Measurements from ENCODE around the gene SEMA3C.

The SEMA3C gene

GRCh38 chr7:80829527-80829926, 89.3 kb downstream of the SEMA3C start:
- no peak overlapping the region for H2AFZ ChIP-seq (ENCODE audit: low read length)
- H2AK5ac ChIP-seq (ENCODE audit: low read depth, low read length): no peak overlapping the region
- H3K79me1 ChIP-seq (ENCODE audit: low read depth, low read length): no peaks in the 10 kb centered on the region
- H2BK12ac ChIP-seq (ENCODE audit: low read length): no peak overlapping the region
- no peak for DNase-seq (ENCODE audit: low spot score)
- no peak overlapping the region for H3K23ac ChIP-seq (ENCODE audit: low read depth, low read length, poor library complexity)
- H3K27ac ChIP-seq (replicated peaks; ENCODE audit: low read length): no peak overlapping the region
- H3K4me2 ChIP-seq (ENCODE audit: insufficient read depth, low read length, poor library complexity, severe bottlenecking): no peak overlapping the region
- no peaks in the 10 kb centered on the region for H3K36me3 ChIP-seq (replicated peaks in 1 of 2; ENCODE audit: control insufficient read depth in 2 of 2, insufficient read depth in 2 of 2, low read length in 2 of 2)
- no peak overlapping the region for H3K14ac ChIP-seq (ENCODE audit: low read length)
- no peak overlapping the region for H4K91ac ChIP-seq (ENCODE audit: low read depth, low read length, poor library complexity)
- H2BK5ac ChIP-seq (ENCODE audit: low read length): no peak overlapping the region
- peaks cover 0 to 22% of the 10 kb centered on the region in 2 donors for H3K4me1 ChIP-seq (ENCODE audit: control insufficient read depth in 2 of 2, insufficient read depth in 1 of 2, low read depth in 1 of 2, low read length in 2 of 2)
- no peak overlapping the region for H4K8ac ChIP-seq (ENCODE audit: low read depth, low read length)
- H3K18ac ChIP-seq (ENCODE audit: low read length): no peak overlapping the region
- no peaks in the 10 kb centered on the region for H3K9me3 ChIP-seq (replicated peaks in 1 of 2; ENCODE audit: control insufficient read depth in 2 of 2, insufficient read depth in 1 of 2, low read depth in 1 of 2, low read length in 2 of 2)
- H2BK120ac ChIP-seq (ENCODE audit: low read depth, low read length): no peak overlapping the region
- no peak overlapping the region for H3K4ac ChIP-seq (ENCODE audit: low read length)
- no peaks in the 10 kb centered on the region for H3K27me3 ChIP-seq (ENCODE audit: control insufficient read depth in 3 of 3, insufficient read depth in 3 of 3, low read depth in 1 of 3, low read length in 3 of 3)
- H3K4me3 ChIP-seq (ENCODE audit: low read length in 2 of 2): no peak overlapping the region
- no peak overlapping the region for H2BK15ac ChIP-seq (ENCODE audit: low read length)
- no CpG with 5 or more reads among the region's 3 CpGs for WGBS, 2 donors (ENCODE audit: extremely low coverage in 2 of 2, insufficient read length in 2 of 2, insufficient replicate concordance in 1 of 2)
- no peak overlapping the region for H3K9ac ChIP-seq (ENCODE audit: low read depth, low read length, poor library complexity)

- no peak overlapping the region for H2BK12ac ChIP-seq (ENCODE audit: low read length)
- no peaks in the 10 kb centered on the region for H3K36me3 ChIP-seq (replicated peaks in 1 of 2; ENCODE audit: control insufficient read depth in 2 of 2, insufficient read depth in 2 of 2, low read length in 2 of 2)
- no peak overlapping the region for H2AFZ ChIP-seq (ENCODE audit: low read length)
- no peak overlapping the region for H2BK5ac ChIP-seq (ENCODE audit: low read length)
- H2BK120ac ChIP-seq (ENCODE audit: low read depth, low read length): no peak overlapping the region
- H3K4me3 ChIP-seq (ENCODE audit: low read length in 2 of 2): no peak overlapping the region
- H3K14ac ChIP-seq (ENCODE audit: low read length): no peak overlapping the region
- H3K4me1 ChIP-seq (ENCODE audit: control insufficient read depth in 2 of 2, insufficient read depth in 1 of 2, low read depth in 1 of 2, low read length in 2 of 2): peaks cover 0 to 25% of the 10 kb centered on the region in 2 donors
- no peak overlapping the region for H2BK15ac ChIP-seq (ENCODE audit: low read length)
- H3K4ac ChIP-seq (ENCODE audit: low read length): no peak overlapping the region
- DNase-seq (ENCODE audit: low spot score): no peak
- H3K9me3 ChIP-seq (replicated peaks in 1 of 2; ENCODE audit: control insufficient read depth in 2 of 2, insufficient read depth in 1 of 2, low read depth in 1 of 2, low read length in 2 of 2): no peaks in the 10 kb centered on the region
- H3K79me1 ChIP-seq (ENCODE audit: low read depth, low read length): no peaks in the 10 kb centered on the region
- H3K18ac ChIP-seq (ENCODE audit: low read length): no peak overlapping the region
- no CpG with 5 or more reads among the region's 1 CpG for WGBS, 2 donors (ENCODE audit: extremely low coverage in 2 of 2, insufficient read length in 2 of 2, insufficient replicate concordance in 1 of 2)
- no peak overlapping the region for H3K9ac ChIP-seq (ENCODE audit: low read depth, low read length, poor library complexity)
- no peaks in the 10 kb centered on the region for H3K27me3 ChIP-seq (ENCODE audit: control insufficient read depth in 3 of 3, insufficient read depth in 3 of 3, low read depth in 1 of 3, low read length in 3 of 3)
- H2AK5ac ChIP-seq (ENCODE audit: low read depth, low read length): no peak overlapping the region
- H3K23ac ChIP-seq (ENCODE audit: low read depth, low read length, poor library complexity): no peak overlapping the region
- no peak overlapping the region for H4K8ac ChIP-seq (ENCODE audit: low read depth, low read length)
- no peak overlapping the region for H3K4me2 ChIP-seq (ENCODE audit: insufficient read depth, low read length, poor library complexity, severe bottlenecking)
- no peak overlapping the region for H3K27ac ChIP-seq (replicated peaks; ENCODE audit: low read length)
- no peak overlapping the region for H4K91ac ChIP-seq (ENCODE audit: low read depth, low read length, poor library complexity)
These were observed 91.6 kb downstream of the SEMA3C start for GRCh38 chr7:80827239-80827633.

- Histone ChIP-seq H4K91ac (ENCODE audit: low read depth, low read length, poor library complexity) (no peak overlapping the region), H3K4ac (ENCODE audit: low read length) (no peak overlapping the region), H3K79me1 (ENCODE audit: low read depth, low read length) (no peaks in the 10 kb centered on the region), H2BK5ac (ENCODE audit: low read length) (no peak overlapping the region), H2AK5ac (ENCODE audit: low read depth, low read length) (no peak overlapping the region), H3K9ac (ENCODE audit: low read depth, low read length, poor library complexity) (no peak overlapping the region), H3K4me3 (ENCODE audit: low read length in 2 of 2) (no peak overlapping the region), H2BK15ac (ENCODE audit: low read length) (no peak overlapping the region), H3K36me3 (replicated peaks in 1 of 2; ENCODE audit: control insufficient read depth in 2 of 2, insufficient read depth in 2 of 2, low read length in 2 of 2) (no peaks in the 10 kb centered on the region), H3K27me3 (ENCODE audit: control insufficient read depth in 3 of 3, insufficient read depth in 3 of 3, low read depth in 1 of 3, low read length in 3 of 3) (no peaks in the 10 kb centered on the region), H3K4me2 (ENCODE audit: insufficient read depth, low read length, poor library complexity, severe bottlenecking) (no peak overlapping the region), H3K4me1 (ENCODE audit: control insufficient read depth in 2 of 2, insufficient read depth in 1 of 2, low read depth in 1 of 2, low read length in 2 of 2) (peaks cover 2 to 29% of the 10 kb centered on the region in 2 donors), H3K14ac (ENCODE audit: low read length) (no peak overlapping the region), H3K27ac (replicated peaks; ENCODE audit: low read length) (no peak overlapping the region), H3K23ac (ENCODE audit: low read depth, low read length, poor library complexity) (no peak overlapping the region), H4K8ac (ENCODE audit: low read depth, low read length) (no peak overlapping the region), H3K9me3 (replicated peaks in 1 of 2; ENCODE audit: control insufficient read depth in 2 of 2, insufficient read depth in 1 of 2, low read depth in 1 of 2, low read length in 2 of 2) (no peaks in the 10 kb centered on the region), H2BK12ac (ENCODE audit: low read length) (no peak overlapping the region), H3K18ac (ENCODE audit: low read length) (no peak overlapping the region), H2AFZ (ENCODE audit: low read length) (no peak overlapping the region), H2BK120ac (ENCODE audit: low read depth, low read length) (no peak overlapping the region)
- no peak for DNase-seq (ENCODE audit: low spot score)
- WGBS, 2 donors (ENCODE audit: extremely low coverage in 2 of 2, insufficient read length in 2 of 2, insufficient replicate concordance in 1 of 2): no CpG with 5 or more reads among the region's 3 CpGs
These were observed 92.2 kb downstream of the SEMA3C start for GRCh38 chr7:80826520-80827238.

- no CpG with 5 or more reads among the region's 3 CpGs for WGBS, 2 donors (ENCODE audit: extremely low coverage in 2 of 2, insufficient read length in 2 of 2, insufficient replicate concordance in 1 of 2)
- H4K91ac ChIP-seq (ENCODE audit: low read depth, low read length, poor library complexity): no peak overlapping the region
- H3K36me3 ChIP-seq (replicated peaks in 1 of 2; ENCODE audit: control insufficient read depth in 2 of 2, insufficient read depth in 2 of 2, low read length in 2 of 2): no peaks in the 10 kb centered on the region
- no peak overlapping the region for H2BK12ac ChIP-seq (ENCODE audit: low read length)
- no peak overlapping the region for H3K27ac ChIP-seq (replicated peaks; ENCODE audit: low read length)
- peak overlapping the region; percentile 36 for H2AFZ ChIP-seq (ENCODE audit: low read length)
- H3K23ac ChIP-seq (ENCODE audit: low read depth, low read length, poor library complexity): no peak overlapping the region
- no peak overlapping the region for H2BK5ac ChIP-seq (ENCODE audit: low read length)
- no peak overlapping the region for H3K4me2 ChIP-seq (ENCODE audit: insufficient read depth, low read length, poor library complexity, severe bottlenecking)
- H3K9me3 ChIP-seq (replicated peaks in 1 of 2; ENCODE audit: control insufficient read depth in 2 of 2, insufficient read depth in 1 of 2, low read depth in 1 of 2, low read length in 2 of 2): no peaks in the 10 kb centered on the region
- H2BK120ac ChIP-seq (ENCODE audit: low read depth, low read length): no peak overlapping the region
- H3K4me3 ChIP-seq (ENCODE audit: low read length in 2 of 2): no peak overlapping the region
- no peak overlapping the region for H2AK5ac ChIP-seq (ENCODE audit: low read depth, low read length)
- no peak overlapping the region for H2BK15ac ChIP-seq (ENCODE audit: low read length)
- no peak for DNase-seq (ENCODE audit: low spot score)
- no peak overlapping the region for H3K9ac ChIP-seq (ENCODE audit: low read depth, low read length, poor library complexity)
- H4K8ac ChIP-seq (ENCODE audit: low read depth, low read length): no peak overlapping the region
- H3K4me1 ChIP-seq (ENCODE audit: control insufficient read depth in 2 of 2, insufficient read depth in 1 of 2, low read depth in 1 of 2, low read length in 2 of 2): peaks cover 2 to 27% of the 10 kb centered on the region in 2 donors
- no peak overlapping the region for H3K18ac ChIP-seq (ENCODE audit: low read length)
- no peaks in the 10 kb centered on the region for H3K27me3 ChIP-seq (ENCODE audit: control insufficient read depth in 3 of 3, insufficient read depth in 3 of 3, low read depth in 1 of 3, low read length in 3 of 3)
- H3K79me1 ChIP-seq (ENCODE audit: low read depth, low read length): no peaks in the 10 kb centered on the region
- no peak overlapping the region for H3K14ac ChIP-seq (ENCODE audit: low read length)
- H3K4ac ChIP-seq (ENCODE audit: low read length): no peak overlapping the region
These were observed 93.4 kb downstream of the SEMA3C start for GRCh38 chr7:80825499-80825898.
